ENCODE measurements around the gene NOXO1. TPM values are rescaled to one million over a fixed set of nuclear protein-coding genes. Genes with fewer than 3 reads are reported as not detected.

The NOXO1 gene
- total and polyA plus RNA-seq, 9 of the 15 experiments (the other 6 are each of a cell fraction or from before 2014, with no cell fraction given), result not detected

- TF ChIP-seq BRCA1 (IDR thresholded peaks at IDR 0.05) (no peak), BRCA1 (CRISPR knock-in tag; IDR thresholded peaks at IDR 0.05) (no peak), KLF13 (tag; IDR thresholded peaks at IDR 0.05; ENCODE audit: borderline replicate concordance, low read depth) (peak; percentile 73), FOXM1 (IDR thresholded peaks at IDR 0.05; ENCODE audit: low read depth) (no peak), FOXM1 (CRISPR knock-in tag; IDR thresholded peaks at IDR 0.05; ENCODE audit: low read depth) (peak; percentile 88; the same call in 1 of the 2 replicates), ATF1 (CRISPR knock-in tag; IDR thresholded peaks at IDR 0.05) (no peak), ATF1 (tag; IDR thresholded peaks at IDR 0.05) (peak; percentile 61), PHF8 (IDR thresholded peaks at IDR 0.05; ENCODE audit: borderline replicate concordance, low read length) (peak; percentile 71; the same call in 1 of the 2 replicates), ZNF253 (CRISPR knock-in tag; conservative IDR thresholded peaks at IDR 0.05) (no peak), ZNF347 (CRISPR knock-in tag; IDR thresholded peaks at IDR 0.05; ENCODE audit: low read depth) (no peak), ZNF24 (IDR thresholded peaks at IDR 0.05) (peak; percentile 53; the same call in 1 of the 2 replicates), HCFC1 (IDR thresholded peaks at IDR 0.05; ENCODE audit: low read depth, low read length) (peak; percentile 36; the same call in 1 of the 2 replicates), ELF1 (tag; IDR thresholded peaks at IDR 0.05) (no peak), MTA3 (IDR thresholded peaks at IDR 0.05; ENCODE audit: borderline replicate concordance) (peak; percentile 60; the same call in 1 of the 2 replicates), CEBPB (tag; IDR thresholded peaks at IDR 0.05) (peak; percentile 38; the same call in 1 of the 2 replicates), BHLHE40 (IDR thresholded peaks at IDR 0.05; ENCODE audit: low read length) (peak; percentile 44), CCNT2 (IDR thresholded peaks at IDR 0.05; ENCODE audit: borderline replicate concordance, extremely low read depth, insufficient read length, low read depth, low read length) (peak; percentile 77), ZHX1 (conservative IDR thresholded peaks at IDR 0.05; ENCODE audit: low read length) (no peak), ATF6 (CRISPR knock-in tag; IDR thresholded peaks at IDR 0.05) (peak; percentile 81; the same call in 1 of the 2 replicates), ESRRA (IDR thresholded peaks at IDR 0.05; ENCODE audit: borderline replicate concordance, low read depth) (peak; percentile 74), CBFB (CRISPR knock-in tag; IDR thresholded peaks at IDR 0.05) (peak; percentile 56; the same call in 1 of the 2 replicates)
- TF ChIP-seq, protein P1, sequence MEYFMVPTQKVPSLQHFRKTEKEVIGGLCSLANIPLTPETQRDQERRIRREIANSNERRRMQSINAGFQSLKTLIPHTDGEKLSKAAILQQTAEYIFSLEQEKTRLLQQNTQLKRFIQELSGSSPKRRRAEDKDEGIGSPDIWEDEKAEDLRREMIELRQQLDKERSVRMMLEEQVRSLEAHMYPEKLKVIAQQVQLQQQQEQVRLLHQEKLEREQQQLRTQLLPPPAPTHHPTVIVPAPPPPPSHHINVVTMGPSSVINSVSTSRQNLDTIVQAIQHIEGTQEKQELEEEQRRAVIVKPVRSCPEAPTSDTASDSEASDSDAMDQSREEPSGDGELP (CRISPR knock-in tag; IDR thresholded peaks at IDR 0.05; ENCODE audit: borderline replicate concordance), result peak; percentile 39; the same call in 1 of the 2 replicates
- TF ChIP-seq, protein P2, sequence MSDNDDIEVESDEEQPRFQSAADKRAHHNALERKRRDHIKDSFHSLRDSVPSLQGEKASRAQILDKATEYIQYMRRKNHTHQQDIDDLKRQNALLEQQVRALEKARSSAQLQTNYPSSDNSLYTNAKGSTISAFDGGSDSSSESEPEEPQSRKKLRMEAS (CRISPR knock-in tag; IDR thresholded peaks at IDR 0.05), result peak; percentile 97
Measured at GRCh38 chr16:1929578-1930337, 51.5 kb downstream of the NOXO1 start (continued).

Data from K562 (cell line).